Smooth muscle cell (in vitro differentiated cells): ENCODE data around the gene FAM117B. TPM values are rescaled to one million over a fixed set of nuclear protein-coding genes. Genes with fewer than 3 reads are reported as not detected.

Source experiments
- DNase-seq: peaks from one replicate; lab custom pipeline; 2025; ENCODE audit not compliant: unreplicated experiment; lab: John Stamatoyannopoulos, UW
- H2AFZ ChIP-seq: fragments of 200-600 bp; sonication (generic); 2 replicates; pipeline ENCODE4 v1.6.0; 2016; ENCODE audit warnings: antibody characterized with exemption, low read depth, mild to moderate bottlenecking
- H3F3A ChIP-seq: fragments of 200-600 bp; sonication (generic); 2 replicates; pipeline ENCODE4 v1.6.0; 2017; ENCODE audit warnings: antibody characterized with exemption, low read depth
- H3K27ac ChIP-seq: fragments of 200-600 bp; sonication (generic); 2 replicates; pipeline ENCODE4 v1.5.1; 2016; ENCODE audit warnings: low read depth, mild to moderate bottlenecking
- H3K27me3 ChIP-seq: fragments of 200-600 bp; sonication (generic); 2 replicates; pipeline ENCODE4 v1.6.1; 2016; ENCODE audit warnings: low read depth, mild to moderate bottlenecking
- H3K36me3 ChIP-seq: fragments of 200-600 bp; sonication (generic); 2 replicates; pipeline ENCODE4 v1.5.1; 2016; ENCODE audit warnings: low read depth
- H3K4me1 ChIP-seq: fragments of 200-600 bp; sonication (generic); 2 replicates; pipeline ENCODE4 v1.5.1; 2016; ENCODE audit warnings: low read depth
- H3K4me2 ChIP-seq: fragments of 200-600 bp; sonication (generic); 2 replicates; pipeline ENCODE4 v1.6.0; 2016; ENCODE audit warnings: mild to moderate bottlenecking
- H3K4me3 ChIP-seq: fragments of 200-600 bp; sonication (generic); 2 replicates; pipeline ENCODE4 v1.5.1; 2016; ENCODE audit warnings: mild to moderate bottlenecking
- H3K79me2 ChIP-seq: fragments of 200-600 bp; sonication (generic); 2 replicates; pipeline ENCODE4 v1.6.0; 2016; ENCODE audit warnings: low read depth, mild to moderate bottlenecking
- H3K9ac ChIP-seq: fragments of 200-600 bp; sonication (generic); 2 replicates; pipeline ENCODE4 v1.6.0; 2016; ENCODE audit warnings: low read depth
- H3K9me3 ChIP-seq: fragments of 200-600 bp; sonication (generic); replicated peaks from 2 replicates; pipeline ENCODE4 v1.5.1; 2016; ENCODE audit warnings: low read depth
- H4K20me1 ChIP-seq: fragments of 200-600 bp; sonication (generic); 2 replicates; pipeline ENCODE4 v1.6.0; 2016; ENCODE audit warnings: low read depth
- WGBS: methylation state at CpG from one replicate; pipeline ENCODE4 v1.1.7; 2016; ENCODE audit warnings: low lambda C conversion rate; 5-methylcytosine and 5-hydroxymethylcytosine counted together
- polyA plus RNA-seq: library from polyadenylated mRNA; unstranded; fragments of >200 nt; fragmentation: Nextera tagmentation; extraction: Ambion mirVana; gene quantifications from 2 replicates; pipeline ENCODE4 v1.2.1, GENCODE V29; 2016
- total RNA-seq: library from RNA; depleted of rRNA; stranded (reverse); fragments of >200 nt; gene quantifications from 2 replicates; pipeline ENCODE4 v1.2.3, GENCODE V29; 2014
- TF ChIP-seq, protein P1 (sequence below): fragments of 200-600 bp; sonication (generic); IDR thresholded peaks from 2 replicates; pipeline ENCODE4 v1.5.1; 2017; ENCODE audit warnings: borderline replicate concordance, mild to moderate bottlenecking, antibody characterized with exemption; ENCODE audit not compliant: insufficient read depth, poor library complexity, severe bottlenecking

Gene FAM117B
- total and polyA plus RNA-seq, 2 experiments from 2014 or later: 5.4 to 11.1 TPM

DNA sequence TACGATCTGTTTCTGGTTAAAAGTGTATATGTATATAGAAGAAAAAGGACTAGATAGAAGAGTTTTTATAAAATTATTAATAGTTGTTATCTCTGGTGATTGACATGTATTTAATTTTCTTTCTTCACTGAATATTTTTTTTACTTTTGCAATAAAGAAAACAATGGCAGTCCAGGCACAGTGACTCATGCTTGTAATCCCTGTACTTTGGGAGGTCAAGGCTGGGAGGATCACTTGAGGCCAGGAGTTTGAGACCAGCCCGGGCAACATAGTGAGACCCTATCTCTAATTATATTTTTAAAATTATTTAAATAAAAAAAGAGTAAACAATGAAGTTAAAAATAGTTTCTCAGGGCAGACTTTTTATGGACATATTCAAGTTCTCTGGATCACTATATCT, 114.7 kb downstream of the FAM117B start:
- TF ChIP-seq, protein P1, sequence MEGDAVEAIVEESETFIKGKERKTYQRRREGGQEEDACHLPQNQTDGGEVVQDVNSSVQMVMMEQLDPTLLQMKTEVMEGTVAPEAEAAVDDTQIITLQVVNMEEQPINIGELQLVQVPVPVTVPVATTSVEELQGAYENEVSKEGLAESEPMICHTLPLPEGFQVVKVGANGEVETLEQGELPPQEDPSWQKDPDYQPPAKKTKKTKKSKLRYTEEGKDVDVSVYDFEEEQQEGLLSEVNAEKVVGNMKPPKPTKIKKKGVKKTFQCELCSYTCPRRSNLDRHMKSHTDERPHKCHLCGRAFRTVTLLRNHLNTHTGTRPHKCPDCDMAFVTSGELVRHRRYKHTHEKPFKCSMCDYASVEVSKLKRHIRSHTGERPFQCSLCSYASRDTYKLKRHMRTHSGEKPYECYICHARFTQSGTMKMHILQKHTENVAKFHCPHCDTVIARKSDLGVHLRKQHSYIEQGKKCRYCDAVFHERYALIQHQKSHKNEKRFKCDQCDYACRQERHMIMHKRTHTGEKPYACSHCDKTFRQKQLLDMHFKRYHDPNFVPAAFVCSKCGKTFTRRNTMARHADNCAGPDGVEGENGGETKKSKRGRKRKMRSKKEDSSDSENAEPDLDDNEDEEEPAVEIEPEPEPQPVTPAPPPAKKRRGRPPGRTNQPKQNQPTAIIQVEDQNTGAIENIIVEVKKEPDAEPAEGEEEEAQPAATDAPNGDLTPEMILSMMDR: no peak
- WGBS: 97% methylated on average over 2 of the region's 2 CpGs
- no peaks in the 10 kb centered on the region for H3F3A ChIP-seq
- no peak overlapping the region for H2AFZ ChIP-seq
- H3K4me2 ChIP-seq: no peak overlapping the region
- H3K27me3 ChIP-seq: no peaks in the 10 kb centered on the region
- DNase-seq: no peak
- H3K27ac ChIP-seq: no peak overlapping the region
- no peaks in the 10 kb centered on the region for H3K36me3 ChIP-seq
- no peaks in the 10 kb centered on the region for H3K4me1 ChIP-seq
- no peak overlapping the region for H3K4me3 ChIP-seq
- H3K9ac ChIP-seq: no peak overlapping the region
- H4K20me1 ChIP-seq: no peaks in the 10 kb centered on the region
- H3K79me2 ChIP-seq: no peaks in the 10 kb centered on the region
- H3K9me3 ChIP-seq: peaks cover under 1% of the 10 kb centered on the region

DNA sequence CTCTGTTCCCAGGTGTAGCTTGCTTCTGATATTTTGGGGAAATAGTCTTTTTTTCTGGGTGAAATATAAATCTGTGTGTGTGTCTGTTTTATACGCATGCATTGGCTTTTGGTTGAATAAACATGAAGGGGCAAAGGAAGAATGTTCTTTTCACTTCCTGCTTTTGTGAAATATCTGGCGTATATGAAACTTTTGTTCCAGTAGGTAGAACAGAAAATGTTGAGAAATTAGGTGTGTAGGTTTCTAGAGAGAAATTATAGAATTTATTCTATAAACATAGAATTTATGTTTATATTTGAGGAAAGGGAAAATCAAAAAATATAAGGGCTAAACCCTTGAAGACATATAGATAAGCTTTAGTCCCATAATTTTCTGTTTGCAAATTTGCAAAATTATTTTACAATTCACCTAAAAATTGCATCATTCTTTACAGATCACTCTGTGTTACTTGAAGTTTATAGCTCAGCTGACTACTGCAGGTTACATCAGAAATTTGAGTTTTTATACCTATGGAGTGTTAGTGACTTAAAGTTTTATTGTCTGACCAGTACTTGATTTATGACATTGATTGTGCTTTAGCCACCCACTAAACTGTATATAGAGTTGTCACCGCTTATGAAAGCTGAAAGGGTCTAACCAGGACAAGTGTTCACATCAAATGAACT, 116.1 kb downstream of the FAM117B start:
- H3K4me3 ChIP-seq: no peak overlapping the region
- no peak for DNase-seq
- no peak overlapping the region for H3K4me2 ChIP-seq
- H3F3A ChIP-seq: no peaks in the 10 kb centered on the region
- no peaks in the 10 kb centered on the region for H4K20me1 ChIP-seq
- no peaks in the 10 kb centered on the region for H3K79me2 ChIP-seq
- no peak overlapping the region for H3K9ac ChIP-seq
- TF ChIP-seq, protein P1: no peak
- H3K4me1 ChIP-seq: no peaks in the 10 kb centered on the region
- no peaks in the 10 kb centered on the region for H3K9me3 ChIP-seq
- no peaks in the 10 kb centered on the region for H3K27me3 ChIP-seq
- H2AFZ ChIP-seq: no peak overlapping the region
- no peaks in the 10 kb centered on the region for H3K36me3 ChIP-seq
- no peak overlapping the region for H3K27ac ChIP-seq
- 99% methylated on average over 3 of the region's 3 CpGs for WGBS

DNA sequence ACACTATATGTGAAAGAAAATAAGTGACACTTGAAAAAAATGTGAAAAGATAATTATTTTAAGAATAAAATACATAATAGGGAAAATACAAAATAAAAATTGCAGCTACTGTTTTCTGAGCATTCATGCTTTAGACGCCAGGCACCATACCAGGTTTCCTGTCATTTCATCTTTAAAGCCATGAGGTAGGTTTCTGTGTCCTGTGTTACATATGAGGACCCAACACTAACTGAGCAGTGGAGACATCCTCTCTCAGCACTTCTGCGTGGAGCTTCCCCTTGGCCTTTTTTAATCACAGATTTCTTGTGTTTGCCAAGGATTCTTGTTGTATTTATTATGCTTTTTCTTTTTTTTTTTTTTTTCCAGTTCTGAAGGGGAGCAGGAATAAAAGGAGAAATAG, 117.3 kb downstream of the FAM117B start:
- 98% methylated on average over 2 of the region's 2 CpGs for WGBS
- no peaks in the 10 kb centered on the region for H3K9me3 ChIP-seq
- no peak overlapping the region for H3K4me3 ChIP-seq

More for the DNA sequence above, 117.3 kb downstream of the FAM117B start:
- Histone ChIP-seq H3K36me3 (no peaks in the 10 kb centered on the region), H3K27ac (no peak overlapping the region), H3K9ac (no peak overlapping the region), H3K4me1 (no peaks in the 10 kb centered on the region), H3K4me2 (no peak overlapping the region), H2AFZ (no peak overlapping the region), H3K79me2 (no peaks in the 10 kb centered on the region), H3K27me3 (no peaks in the 10 kb centered on the region), H3F3A (no peaks in the 10 kb centered on the region), H4K20me1 (no peaks in the 10 kb centered on the region)
- DNase-seq: no peak
- TF ChIP-seq, protein P1: no peak
